GM20431 (cell line): ENCODE results near the gene TMEM269.

Source experiments
- in situ Hi-C: fragments of 300-500 bp; cut with MseI, MboI; formaldehyde crosslinking; loops from one replicate; pipeline ENCODE4 v1.15.0; 2020; ENCODE audit warnings: low sequenced_read_pairs; ENCODE audit not compliant: unreplicated experiment

The TMEM269 gene

GRCh38 chr1:42767510-42768000 is 17.2 kb upstream of the TMEM269 start:
- in situ Hi-C loops, result no loop called here

- in situ Hi-C loops, result no loop called here
These were observed 16.6 kb upstream of the TMEM269 start for GRCh38 chr1:42768172-42768571.

- in situ Hi-C loops, result no loop called here
These were observed 15.0 kb upstream of the TMEM269 start for GRCh38 chr1:42769811-42770210.

GRCh38 chr1:42773420-42773819 is 11.4 kb upstream of the TMEM269 start:
- in situ Hi-C loops, result no loop called here

- in situ Hi-C loops, result loop anchor here (25.0 kb wide), 1 partner anchor 287 kb away; no protein-coding TSS in a partner anchor
These were observed 9.8 kb upstream of the TMEM269 start for GRCh38 chr1:42774928-42775526.

GRCh38 chr1:42776502-42776901 is 8.3 kb upstream of the TMEM269 start:
- in situ Hi-C loops, result loop anchor here (25.0 kb wide), 1 partner anchor 286 kb away; no protein-coding TSS in a partner anchor

- in situ Hi-C loops, result loop anchor here (25.0 kb wide), 1 partner anchor 284 kb away; no protein-coding TSS in a partner anchor
These were observed 6.9 kb upstream of the TMEM269 start for GRCh38 chr1:42777852-42778251.

- in situ Hi-C loops, result loop anchor here (25.0 kb wide), 1 partner anchor 283 kb away; no protein-coding TSS in a partner anchor
These were observed 5.1 kb upstream of the TMEM269 start for GRCh38 chr1:42779725-42780124.

- in situ Hi-C loops, result loop anchor here (25.0 kb wide), 1 partner anchor 282 kb away; no protein-coding TSS in a partner anchor
These were observed 4.6 kb upstream of the TMEM269 start for GRCh38 chr1:42780176-42780575.

- in situ Hi-C loops, result loop anchor here (25.0 kb wide), 1 partner anchor 279 kb away; no protein-coding TSS in a partner anchor
These were observed 1.7 kb upstream of the TMEM269 start for GRCh38 chr1:42783092-42783491.

GRCh38 chr1:42784547-42784945 is 245 bp upstream of the TMEM269 start:
- in situ Hi-C loops, result loop anchor here (25.0 kb wide), 1 partner anchor 278 kb away; no protein-coding TSS in a partner anchor

GRCh38 chr1:42786097-42786496 is 1.3 kb downstream of the TMEM269 start:
- in situ Hi-C loops, result loop anchor here (25.0 kb wide), 1 partner anchor 276 kb away; no protein-coding TSS in a partner anchor

GRCh38 chr1:42788021-42788420 is 3.2 kb downstream of the TMEM269 start:
- in situ Hi-C loops, result loop anchor here (25.0 kb wide), 1 partner anchor 274 kb away; no protein-coding TSS in a partner anchor

- in situ Hi-C loops, result loop anchor here (25.0 kb wide), 1 partner anchor 268 kb away; no protein-coding TSS in a partner anchor
These were observed 9.0 kb downstream of the TMEM269 start for GRCh38 chr1:42793824-42794223.

GRCh38 chr1:42797414-42797813 is 12.6 kb downstream of the TMEM269 start:
- in situ Hi-C loops, result loop anchor here (25.0 kb wide), 1 partner anchor 265 kb away; no protein-coding TSS in a partner anchor

- in situ Hi-C loops, result loop anchor here (25.0 kb wide), 1 partner anchor 264 kb away; no protein-coding TSS in a partner anchor
These were observed 13.2 kb downstream of the TMEM269 start for GRCh38 chr1:42797979-42798378.

- in situ Hi-C loops, result no loop called here
These were observed 17.2 kb downstream of the TMEM269 start for GRCh38 chr1:42801832-42802473.

- in situ Hi-C loops, result no loop called here
These were observed 21.4 kb downstream of the TMEM269 start for GRCh38 chr1:42806171-42806570.

- in situ Hi-C loops, result no loop called here
These were observed 21.8 kb downstream of the TMEM269 start for GRCh38 chr1:42806593-42806992.

GRCh38 chr1:42807056-42807668 is 22.4 kb downstream of the TMEM269 start:
- in situ Hi-C loops, result no loop called here
